ENCODE results near the gene NTM.
"Not testable (repeated sequence)": the region's sequence is repeated elsewhere in the genome, so short reads cannot be mapped to it uniquely, and the experiment has no call there.

Gene NTM

DNA sequence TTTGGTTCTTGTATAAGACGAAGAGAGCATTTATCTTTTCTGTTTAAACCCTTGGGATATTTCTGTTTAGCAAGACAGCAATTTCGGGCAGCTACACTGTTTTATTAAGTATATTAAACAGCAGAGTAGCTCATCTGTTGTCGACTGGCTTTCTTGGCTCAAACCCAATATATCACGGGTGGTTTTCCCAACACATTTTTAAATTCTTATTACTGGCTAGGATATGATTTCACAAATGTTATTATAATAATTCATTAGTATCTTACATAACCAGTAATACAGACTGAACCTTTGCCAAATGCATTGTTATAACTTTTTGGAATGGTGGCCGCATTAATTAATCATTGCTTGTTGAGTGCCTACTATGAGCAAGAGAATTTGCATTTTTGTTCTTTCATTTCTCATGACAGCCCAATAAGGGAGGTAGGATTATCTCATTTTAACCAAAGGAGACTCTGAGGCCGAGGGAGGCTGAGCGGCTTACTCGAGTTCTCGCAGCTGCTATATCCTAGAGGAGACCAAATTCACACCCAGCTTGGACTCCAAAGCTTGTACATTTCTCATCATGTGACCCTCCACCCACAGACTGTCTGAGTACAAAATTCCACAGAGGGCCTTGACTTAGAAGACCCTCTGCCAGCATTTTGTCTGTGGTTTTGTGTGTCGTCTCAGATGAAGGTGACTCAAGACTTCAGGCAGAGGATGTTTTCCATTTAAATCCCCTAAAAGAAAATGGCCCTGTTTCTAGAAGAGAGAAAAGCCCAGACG lies 304.9 kb downstream of the NTM start:
- no peak for DNase-seq

DNA sequence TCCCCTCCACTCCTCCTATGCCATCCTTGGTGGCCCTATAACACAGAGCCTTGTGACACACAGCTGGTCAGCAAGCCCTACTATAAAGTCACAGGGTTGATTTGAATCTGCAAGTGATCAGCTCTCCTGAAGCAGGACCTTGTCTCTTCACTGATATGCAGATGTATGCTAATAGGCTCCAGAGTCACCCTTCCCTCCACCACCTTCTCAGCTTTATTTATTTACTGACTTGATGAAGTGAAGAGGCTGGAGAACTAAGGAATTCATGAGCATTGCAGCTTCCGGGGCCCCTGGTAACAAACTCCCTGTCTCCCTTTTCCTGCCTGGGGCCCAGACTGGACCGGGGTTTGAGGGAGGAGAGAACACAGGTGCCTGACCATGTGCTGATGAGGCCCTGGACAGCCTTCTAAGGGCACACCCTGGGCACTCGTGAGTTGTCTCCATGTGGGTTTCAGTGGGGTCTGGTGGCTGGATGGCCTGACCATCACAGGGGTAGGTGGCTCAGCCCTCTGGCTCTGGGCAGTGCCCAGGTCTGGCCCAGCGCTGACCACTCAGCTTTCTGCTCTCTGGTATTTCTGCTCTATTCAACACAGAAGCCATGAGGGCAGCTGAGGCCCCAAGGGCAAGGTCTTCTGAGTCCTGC lies 307.5 kb downstream of the NTM start:
- no peak for DNase-seq

DNA sequence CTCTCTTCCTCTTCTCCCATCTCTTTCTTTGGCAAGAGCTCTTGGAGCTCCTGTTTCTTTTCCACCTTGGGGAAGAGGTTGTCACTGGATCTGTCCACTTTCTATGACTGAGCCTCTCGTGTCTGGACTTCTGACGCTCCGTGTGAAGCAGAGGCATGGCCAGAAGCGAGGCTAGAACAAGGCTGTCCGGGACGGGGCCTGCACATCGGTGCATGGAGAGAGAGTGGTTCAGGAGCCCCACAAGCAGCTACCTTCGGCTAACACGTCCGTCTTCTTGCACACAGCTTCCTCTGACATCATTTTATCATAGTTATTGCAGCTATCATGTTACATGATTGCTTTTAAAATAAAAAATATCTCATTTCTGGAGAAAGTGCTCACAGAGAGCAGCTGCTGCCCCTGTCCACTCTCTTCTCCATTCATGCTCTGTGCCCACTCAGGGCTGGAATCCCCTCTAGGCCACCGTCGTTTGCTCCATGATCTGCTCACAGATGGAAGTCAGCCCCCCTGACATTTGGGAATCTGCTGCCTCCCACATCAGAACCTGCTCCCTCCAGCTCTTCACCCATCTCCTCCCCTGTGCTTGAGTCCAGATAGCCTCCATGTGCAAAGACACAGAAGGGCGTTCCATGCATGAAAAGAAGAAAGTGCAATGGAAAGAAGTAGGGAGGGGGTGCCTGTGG lies 308.4 kb downstream of the NTM start:
- no peak for DNase-seq

DNA sequence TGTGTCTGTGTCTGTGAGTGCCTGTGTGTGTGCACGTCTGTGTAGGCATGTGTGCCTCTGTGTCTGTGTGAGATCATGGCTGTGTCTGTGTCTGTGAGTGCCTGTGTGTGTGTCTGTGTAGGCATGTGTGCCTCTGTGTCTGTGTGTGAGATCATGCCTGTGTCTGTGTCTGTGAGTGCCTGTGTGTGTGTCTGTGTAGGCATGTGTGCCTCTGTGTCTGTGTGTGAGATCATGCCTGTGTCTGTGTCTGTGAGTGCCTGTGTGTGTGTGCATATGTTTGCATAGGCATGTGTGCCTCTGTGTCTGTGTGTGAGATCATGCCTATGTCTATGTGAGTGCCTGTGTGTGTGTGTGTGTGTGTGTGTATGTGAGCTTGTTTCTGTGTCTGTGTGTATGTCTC lies 310.0 kb downstream of the NTM start:
- DNase-seq = not testable (repeated sequence)

DNA sequence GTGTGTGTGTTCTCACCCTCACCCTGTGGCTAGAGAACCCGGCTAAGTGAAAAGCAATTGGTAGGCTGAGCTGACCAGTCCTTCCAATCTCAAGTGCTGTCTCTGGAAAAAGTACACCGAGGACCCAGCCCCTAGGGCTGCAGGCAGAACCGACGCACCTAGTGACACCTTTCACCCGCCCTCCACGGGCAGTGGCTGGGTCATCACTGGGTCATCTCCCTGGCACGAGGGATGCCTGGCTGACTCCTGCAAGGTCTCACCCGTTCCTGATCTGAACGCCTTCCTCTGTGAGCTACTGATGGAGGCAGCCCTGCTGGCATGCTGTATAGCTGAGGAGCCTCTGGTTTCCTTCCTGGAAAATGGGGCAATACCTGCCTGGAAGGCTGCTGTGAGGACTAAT lies 311.5 kb downstream of the NTM start:
- DNase-seq = no peak

DNA sequence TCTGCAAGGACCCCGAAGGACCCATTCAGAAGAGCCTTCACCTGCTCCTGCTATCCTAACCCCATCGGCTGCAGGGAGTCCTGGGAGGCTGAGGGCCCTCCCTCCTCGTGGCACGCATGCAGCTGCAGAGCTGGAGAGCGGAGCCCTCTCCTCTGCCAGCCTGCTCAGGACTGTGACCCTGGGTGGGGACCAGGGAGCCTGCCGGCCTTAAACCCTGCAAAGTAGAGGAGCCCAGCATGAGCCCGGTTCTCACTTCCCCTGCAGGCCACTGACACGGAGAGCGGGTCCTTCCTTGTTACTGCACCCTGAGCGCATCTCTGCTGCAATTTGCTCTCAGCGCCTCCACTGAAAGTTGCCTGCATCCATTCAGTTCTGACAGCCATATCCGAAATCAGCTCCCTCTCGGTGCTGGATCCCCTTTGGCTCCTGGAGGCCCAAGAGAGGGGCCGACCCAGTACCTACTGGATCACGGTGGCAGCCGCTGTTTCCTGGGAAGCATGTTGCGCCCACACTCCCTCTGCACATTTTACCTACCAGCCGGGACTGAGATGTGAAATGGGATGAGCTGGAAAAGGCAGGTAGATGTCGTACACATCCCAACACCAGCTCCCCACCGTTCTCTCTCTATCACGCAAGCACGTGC lies 312.1 kb downstream of the NTM start:
- DNase-seq = no peak

DNA sequence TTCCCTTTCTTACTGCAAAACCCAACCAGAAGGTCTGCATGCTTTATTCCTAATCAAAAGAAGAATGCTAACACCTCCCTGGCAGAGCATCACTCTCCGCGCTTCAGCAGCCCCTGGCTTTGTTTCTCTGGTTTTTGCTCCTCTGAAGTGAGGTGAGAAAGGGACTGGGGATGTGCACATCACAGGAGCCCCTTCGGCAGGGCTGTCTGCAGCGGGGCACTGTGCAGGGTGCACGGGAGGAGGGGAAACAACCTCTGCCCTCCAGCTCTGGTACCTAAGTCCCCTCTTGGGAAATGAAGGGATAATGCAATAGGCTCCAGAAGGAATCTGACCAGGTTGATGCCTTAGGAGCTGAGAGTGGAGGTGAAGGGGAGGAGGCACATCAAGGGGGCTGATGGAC lies 312.7 kb downstream of the NTM start:
- no peak for DNase-seq

DNA sequence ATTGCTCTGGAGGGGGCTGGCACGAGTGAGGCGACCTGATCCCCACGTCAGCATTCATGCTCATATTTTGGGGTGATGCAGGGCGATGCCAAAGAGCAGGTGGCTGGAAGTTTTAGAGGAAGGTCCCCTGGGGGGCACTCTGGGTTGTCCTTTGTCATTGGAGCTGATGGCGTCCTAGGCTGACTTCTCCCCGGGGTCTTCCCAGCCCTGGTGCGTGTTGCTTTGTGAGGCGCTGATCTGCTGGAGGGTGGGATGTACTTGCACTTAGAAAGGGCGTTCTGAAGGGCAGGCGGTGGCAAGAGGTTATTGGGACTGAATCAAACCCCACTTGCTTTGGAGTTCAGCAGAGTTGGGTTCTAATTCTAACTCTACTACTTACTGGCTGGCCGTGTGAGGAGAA lies 313.3 kb downstream of the NTM start:
- no peak for DNase-seq

DNA sequence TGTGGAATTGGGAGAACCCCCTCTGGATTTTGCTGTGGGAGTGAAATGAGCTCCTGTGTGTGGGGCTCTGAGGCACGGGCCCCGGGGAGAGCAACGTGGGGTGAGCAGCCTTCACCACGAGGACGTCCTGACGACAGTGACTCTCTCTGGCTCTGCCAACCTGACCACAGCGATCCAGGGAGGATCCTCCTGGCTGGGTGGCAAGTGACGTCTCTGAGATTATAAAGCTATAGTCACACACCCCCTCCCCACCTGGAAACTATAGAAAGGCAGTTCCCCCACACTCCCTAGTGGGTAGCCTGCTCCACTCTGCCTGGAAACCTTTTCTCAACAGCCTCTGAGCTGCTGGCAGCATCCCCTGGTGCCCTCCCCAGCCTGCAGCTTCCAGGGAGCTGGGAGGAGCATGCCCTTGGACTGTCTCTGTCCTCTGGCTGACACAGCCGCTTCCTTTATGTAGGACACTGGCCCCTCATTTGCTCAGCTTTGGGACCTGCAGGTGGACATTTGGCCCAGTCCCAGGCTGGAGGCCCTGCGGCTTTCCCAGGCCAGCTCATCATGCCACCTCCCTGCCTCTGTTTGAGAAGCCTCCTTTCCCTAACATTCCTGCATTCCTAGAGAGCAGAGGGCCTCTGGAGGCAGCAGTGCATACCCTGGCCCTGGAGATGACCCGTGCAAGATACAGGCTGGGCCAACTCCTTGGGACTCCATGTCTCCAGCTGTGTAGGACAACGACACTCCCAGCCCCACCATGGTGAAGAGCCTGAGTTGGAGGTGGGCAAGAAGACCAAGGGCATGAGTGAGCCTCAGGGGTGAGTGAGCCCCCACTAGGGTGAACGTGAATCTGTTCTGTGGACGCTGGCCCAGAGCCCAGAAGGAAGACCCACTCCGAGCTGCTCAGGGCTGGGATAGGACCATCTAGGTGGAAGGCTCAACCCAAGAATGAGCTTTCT lies 314.0 kb downstream of the NTM start:
- no peak for DNase-seq

DNA sequence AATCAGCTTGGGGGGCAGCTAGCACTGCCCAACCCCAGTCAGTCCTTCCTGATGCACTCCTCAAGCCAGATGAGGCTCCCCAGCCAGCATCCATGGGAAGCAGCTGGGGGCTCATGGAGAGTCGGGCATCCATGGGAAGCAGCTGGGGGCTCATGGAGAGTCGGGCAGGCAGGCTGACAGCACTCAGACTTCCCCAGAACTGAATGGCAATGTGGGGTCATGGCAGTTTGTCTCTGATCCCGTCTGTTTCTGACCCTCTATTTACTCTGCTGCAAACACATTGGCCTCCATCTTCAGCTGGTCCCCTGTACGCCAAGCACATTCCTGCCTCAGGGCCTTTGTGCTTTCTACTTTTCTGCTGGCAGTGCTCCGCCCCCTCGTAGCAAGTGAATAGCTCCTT lies 314.8 kb downstream of the NTM start:
- no peak for DNase-seq

DNA sequence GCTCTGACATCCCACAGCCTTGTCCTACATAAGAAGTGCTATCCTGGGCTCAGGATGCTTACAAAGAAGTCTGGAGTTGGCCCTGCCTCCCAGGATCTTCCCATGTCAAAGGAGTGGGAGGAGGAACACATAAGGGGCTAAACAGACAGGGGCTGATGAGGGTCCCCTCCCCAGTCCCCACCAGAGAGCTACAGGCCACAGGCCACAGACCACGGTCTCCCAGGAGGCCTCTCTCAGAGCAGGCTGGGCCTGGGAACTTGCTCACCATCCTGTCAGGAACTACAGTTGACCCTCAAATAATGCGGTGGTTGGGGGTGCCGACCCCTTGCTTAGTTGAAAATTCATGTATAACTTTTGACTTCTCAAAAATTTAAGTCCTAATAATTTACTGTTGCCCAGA lies 315.5 kb downstream of the NTM start:
- no peak for DNase-seq

DNA sequence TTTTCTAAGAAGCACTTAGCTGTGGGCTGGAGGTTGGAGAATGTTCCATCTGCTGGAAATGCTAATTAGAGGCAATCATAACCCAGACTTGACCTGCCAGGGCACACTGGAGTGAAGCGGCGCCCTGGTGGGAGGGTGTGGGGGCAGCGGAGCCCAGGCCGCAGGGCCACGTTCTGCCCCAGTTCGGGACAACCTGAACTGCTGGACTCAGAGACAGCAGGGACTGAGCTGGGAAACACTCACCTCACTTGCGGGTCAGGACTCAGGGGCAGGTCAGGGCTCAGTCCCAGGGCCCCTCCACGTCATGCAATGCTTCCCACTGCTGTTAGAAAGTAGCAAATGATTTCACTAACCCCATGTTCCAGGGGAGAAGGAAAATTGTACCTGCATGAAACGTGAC lies 316.4 kb downstream of the NTM start:
- DNase-seq = no peak

DNA sequence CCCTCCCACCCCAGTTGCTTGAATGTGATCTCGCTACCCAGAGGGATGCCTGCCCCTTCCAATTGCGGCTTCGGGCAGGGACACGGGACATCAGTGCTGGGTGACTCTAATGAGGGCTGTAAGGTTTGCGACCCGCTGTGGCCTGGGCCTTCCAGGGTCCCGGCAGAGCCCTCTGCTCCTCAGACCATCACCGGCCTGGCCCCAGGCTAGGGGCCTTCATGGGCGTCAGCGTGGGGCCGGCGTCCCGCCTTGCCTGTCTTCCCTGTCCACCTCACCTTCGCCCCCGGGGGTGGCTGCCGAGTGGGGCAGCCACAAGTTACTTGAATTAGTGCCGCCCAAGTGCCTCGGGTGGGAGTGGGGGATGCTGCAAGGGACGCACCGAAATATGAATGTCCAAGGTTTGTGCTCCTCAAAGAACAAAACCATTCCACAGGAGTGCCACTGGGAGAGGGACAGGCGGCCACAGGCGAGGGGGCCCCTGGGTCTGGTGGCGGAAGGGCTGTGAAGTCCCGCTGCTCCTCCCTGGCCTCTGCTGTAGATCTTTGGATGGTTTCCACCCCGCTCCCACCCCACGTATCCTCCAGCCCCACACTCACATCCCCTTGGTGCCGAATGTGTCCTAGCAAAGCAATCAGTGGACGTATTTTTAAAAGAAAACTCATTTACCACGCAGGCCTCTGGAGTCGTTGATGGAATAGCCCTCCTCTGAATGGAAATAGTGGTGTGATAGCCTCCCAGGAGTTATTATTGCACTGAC lies 317.1 kb downstream of the NTM start:
- no peak for DNase-seq

DNA sequence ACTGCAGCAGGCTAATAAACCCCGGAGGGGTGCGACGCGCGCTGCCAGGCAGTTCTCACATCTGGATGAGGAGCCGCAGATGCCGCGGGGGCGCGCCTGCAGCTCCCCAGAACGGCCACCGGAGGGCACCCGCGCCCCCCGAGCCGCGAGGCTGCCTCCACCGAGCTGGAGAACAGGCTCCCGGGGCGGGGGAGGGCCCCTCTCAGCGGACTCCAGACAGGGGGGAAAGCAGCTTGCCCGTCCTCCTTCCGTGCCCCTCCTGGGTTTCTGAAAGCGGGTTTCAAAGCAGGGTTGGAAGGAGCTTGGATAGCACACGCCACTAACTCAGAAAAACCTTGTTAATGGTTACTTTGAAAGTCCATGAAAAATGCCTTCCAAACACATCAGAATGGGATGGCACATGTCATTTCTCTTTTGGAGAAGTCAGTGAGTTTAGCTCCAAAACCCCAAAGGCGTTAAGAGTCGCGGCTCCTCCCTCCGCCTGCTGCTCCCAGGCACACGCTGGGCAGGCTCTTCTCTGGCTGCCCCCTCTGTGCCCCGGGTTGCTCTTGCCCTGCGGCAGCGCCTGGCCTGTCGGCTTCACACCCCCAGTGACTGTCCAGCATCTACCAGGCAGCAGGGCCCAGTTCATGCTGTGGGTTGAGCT lies 317.8 kb downstream of the NTM start:
- peak; percentile 77 for DNase-seq

DNA sequence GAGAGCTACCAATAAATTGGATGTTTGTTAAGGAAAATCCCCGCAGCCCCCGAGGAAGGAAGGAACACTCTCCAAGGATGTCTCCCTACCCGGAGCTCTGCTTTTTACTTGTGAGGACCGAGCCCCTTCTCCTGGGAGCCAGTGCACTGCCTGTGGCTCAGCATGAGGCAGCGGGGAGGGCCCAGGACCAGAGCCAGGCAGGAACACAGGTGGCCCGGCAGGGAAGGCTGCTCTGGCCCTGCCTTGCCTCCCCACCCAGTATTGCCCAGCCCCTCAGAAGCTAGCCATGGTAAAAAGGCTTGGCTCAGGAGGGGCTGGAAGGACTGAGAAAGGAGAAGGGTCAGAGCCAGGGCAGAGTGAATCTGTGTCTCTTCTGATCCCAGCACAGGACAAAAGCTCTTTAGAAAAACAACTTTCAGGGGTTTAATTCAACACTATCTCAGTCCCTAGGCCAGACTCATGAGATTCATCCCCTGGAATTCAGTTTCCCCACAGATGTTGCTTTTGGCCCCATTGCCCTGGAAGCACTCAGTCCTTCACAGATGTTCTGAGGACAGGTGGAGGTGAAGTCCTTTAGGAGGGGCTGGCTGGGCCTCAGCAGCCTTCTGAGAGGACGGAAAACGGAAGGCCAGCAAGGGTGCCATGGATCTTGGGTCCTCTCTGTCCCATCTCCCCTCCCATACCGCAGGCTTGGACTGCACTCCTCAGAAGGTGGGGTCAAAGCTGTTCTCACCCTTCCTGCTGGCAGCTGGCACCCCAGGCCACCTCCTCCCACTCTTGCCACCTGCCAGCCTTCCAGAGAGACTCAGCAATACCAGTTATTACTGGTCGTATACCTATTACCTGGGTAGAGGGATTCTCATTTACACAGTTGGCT lies 318.9 kb downstream of the NTM start:
- DNase-seq = no peak

DNA sequence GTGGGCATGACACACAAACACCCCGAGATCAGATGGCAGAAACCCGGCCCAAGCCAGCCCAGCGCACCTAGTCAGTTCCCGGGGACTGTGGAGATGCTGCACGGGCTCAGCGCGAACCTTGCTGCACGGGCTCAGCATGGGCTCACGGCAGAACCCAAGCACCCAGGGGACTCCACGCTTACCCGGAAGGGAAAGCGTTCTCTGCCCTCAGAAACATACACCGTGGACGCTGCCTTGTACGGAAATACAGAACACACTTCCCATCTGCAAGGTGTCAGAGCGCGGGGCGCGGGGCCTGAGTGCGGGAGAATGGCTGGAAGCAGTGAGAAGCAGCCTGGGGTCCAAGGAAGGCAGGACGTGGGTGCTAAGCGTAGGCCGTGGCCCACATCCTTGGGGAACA lies 319.9 kb downstream of the NTM start:
- DNase-seq = no peak

DNA sequence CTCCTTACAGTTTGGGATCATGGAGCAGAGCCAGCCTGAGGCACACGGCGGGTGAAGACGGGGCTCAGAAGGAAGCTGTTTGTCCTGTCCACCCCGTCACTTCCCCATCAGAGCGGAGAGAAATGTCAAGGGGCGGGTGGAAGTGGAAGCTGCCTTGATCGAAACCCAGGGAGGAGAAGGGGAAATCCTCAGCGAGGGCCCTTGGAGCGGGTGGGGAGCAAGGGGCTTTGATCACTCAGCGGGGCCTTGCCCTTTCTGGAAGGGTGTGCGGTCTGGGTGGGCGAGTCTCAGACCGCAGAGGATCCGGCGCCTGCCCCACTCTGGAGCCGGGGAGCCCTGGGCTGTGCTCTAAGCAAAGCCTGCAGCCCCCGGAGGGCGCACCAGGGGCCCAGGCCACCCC lies 320.4 kb downstream of the NTM start:
- no peak for DNase-seq

DNA sequence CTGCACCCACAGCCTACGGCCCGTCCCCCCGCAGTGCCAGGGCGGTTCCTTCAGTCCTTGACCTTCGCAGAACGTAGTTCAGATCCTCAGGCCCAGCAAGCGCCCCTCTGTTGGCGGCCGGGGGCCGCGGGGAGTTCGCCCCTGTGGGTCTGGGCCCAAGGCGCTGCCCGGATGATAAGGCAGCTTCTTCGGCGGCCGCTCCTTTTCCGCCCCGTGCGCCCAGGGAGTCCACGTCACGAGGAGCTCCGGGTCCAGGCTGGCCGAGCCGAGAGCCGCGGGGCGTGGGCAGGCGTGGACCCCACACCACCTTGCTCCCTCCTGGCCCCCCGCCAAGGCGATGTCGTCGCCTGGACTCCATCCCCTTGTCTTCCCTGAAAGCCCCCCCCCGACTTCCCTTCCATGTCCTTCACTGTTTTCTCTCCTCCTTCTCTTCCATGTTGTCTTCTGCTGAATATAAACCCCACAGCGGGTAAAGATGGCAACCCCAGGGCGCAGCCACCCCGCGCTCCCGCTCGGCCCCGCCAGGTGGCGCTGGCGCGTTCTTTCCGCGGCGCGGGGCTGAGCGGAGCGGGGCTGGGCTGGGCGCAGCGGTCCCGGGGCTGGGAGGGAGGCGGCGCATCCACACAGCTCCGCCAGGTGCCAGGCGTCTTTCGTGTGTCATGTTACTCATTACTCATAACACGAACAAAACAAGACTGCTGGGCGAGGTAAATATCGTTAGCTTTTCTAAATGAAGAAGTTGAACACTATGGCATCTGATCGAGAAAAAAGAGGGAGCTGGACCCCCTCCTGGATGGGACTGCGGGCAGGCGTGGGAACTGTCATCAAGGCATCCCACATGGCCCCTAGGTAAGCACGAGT lies 321.0 kb downstream of the NTM start:
- DNase-seq = peak; percentile 64

DNA sequence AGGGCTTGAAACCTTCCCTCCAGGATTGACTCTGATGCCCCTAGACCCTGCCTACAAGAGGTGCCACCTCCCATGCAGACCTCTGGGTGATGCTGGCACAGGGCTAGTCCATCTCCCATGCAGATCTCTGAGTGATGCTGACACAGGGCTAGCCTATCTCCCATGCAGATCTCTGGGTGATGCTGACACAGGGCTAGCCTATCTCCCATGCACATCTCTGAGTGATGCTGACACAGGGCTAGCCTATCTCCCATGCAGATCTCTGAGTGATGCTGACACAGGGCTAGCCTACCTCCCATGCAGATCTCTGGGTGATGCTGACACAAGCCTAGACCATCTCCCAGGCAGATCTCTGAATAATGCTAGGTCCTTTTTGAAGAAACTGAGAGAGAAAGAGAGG lies 321.7 kb downstream of the NTM start:
- no peak for DNase-seq

All from hematopoietic multipotent progenitor cell treated with erythropoietin and hydrocortisone succinate and interleukin-3 and kit ligand, for 4 days (in vitro differentiated cells).